WTC11 (cell line): ENCODE results near the gene MECR. TPM values are rescaled to one million over a fixed set of nuclear protein-coding genes. Genes with fewer than 3 reads are reported as not detected.

Experiments
- ATAC-seq: fragments of 200-7000 bp; cut with Tn5 transposase; 2 replicates; pipeline ENCODE4 v1.10.0; 2021; ENCODE audit warnings: mild to moderate bottlenecking, moderate library complexity
- CTCF ChIA-PET: fragments of 300-600 bp; sonication (Branson Sonifier 250); formaldehyde crosslinking; loops from one replicate; lab custom pipeline; 2021; ENCODE audit warnings: antibody characterized with exemption; lab: Charles Lee
- POLR2A ChIA-PET: fragments of 350-600 bp; sonication (Branson Sonifier 250); formaldehyde crosslinking; loops from one replicate; lab custom pipeline; 2021; ENCODE audit warnings: antibody characterized with exemption; lab: Charles Lee
- DNase-seq: peaks from one replicate; pipeline ENCODE4 v3.0.0; 2021; ENCODE audit warnings: low spot score
- H3K27ac Mint-ChIP-seq: 2 replicates; pipeline ENCODE4 v1.8.0; 2021; ENCODE audit warnings: mixed read lengths
- H3K27me3 Mint-ChIP-seq: 2 replicates; pipeline ENCODE4 v1.8.0; 2021; ENCODE audit warnings: low read depth, mild to moderate bottlenecking, moderate library complexity, mixed read lengths
- H3K36me3 Mint-ChIP-seq: 2 replicates; pipeline ENCODE4 v1.8.0; 2021; ENCODE audit warnings: mixed read lengths
- H3K4me1 Mint-ChIP-seq: 2 replicates; pipeline ENCODE4 v1.8.0; 2022; ENCODE audit warnings: mixed read lengths
- H3K4me3 Mint-ChIP-seq: 2 replicates; pipeline ENCODE4 v1.8.0; 2021; ENCODE audit warnings: mild to moderate bottlenecking, moderate library complexity, mixed read lengths
- H3K9me3 Mint-ChIP-seq: 2 replicates; pipeline ENCODE4 v1.8.0; 2021; ENCODE audit warnings: mixed read lengths
- ATF1 ChIP-seq: sonication (generic); formaldehyde crosslinking; IDR thresholded peaks from 2 replicates; pipeline ENCODE4 v1.8.1; 2023; ENCODE audit warnings: mild to moderate bottlenecking, moderate library complexity, missing genetic modification reagents
- CTCF ChIP-seq: fragments of 200-600 bp; IDR thresholded peaks from 2 replicates; pipeline ENCODE4 v1.8.0; 2022; ENCODE audit warnings: antibody characterized with exemption
- GTF2I ChIP-seq: fragments of 250-450 bp; sonication (Bioruptor Pico); conservative IDR thresholded peaks from 2 replicates; pipeline ENCODE4 v1.4.0; 2021; ENCODE audit warnings: mild to moderate bottlenecking
- JAZF1 ChIP-seq: fragments of 250-450 bp; sonication (Bioruptor Pico); IDR thresholded peaks from 2 replicates; pipeline ENCODE4 v1.9.0; 2021; ENCODE audit warnings: moderate library complexity, mild to moderate bottlenecking, inconsistent platforms
- JUN ChIP-seq: sonication (generic); formaldehyde crosslinking; IDR thresholded peaks from 2 replicates; pipeline ENCODE4 v1.8.0; 2023; ENCODE audit warnings: mild to moderate bottlenecking, missing genetic modification reagents
- MAX ChIP-seq: sonication (generic); formaldehyde crosslinking; IDR thresholded peaks from 2 replicates; pipeline ENCODE4 v1.8.0; 2022; ENCODE audit warnings: mild to moderate bottlenecking, missing genetic modification reagents
- NR1H2 ChIP-seq: sonication (generic); formaldehyde crosslinking; IDR thresholded peaks from 2 replicates; pipeline ENCODE4 v1.9.0; 2021; ENCODE audit warnings: mild to moderate bottlenecking, moderate library complexity, missing genetic modification reagents
- NR2C2 ChIP-seq: sonication (generic); formaldehyde crosslinking; IDR thresholded peaks from 2 replicates; pipeline ENCODE4 v1.8.0; 2022; ENCODE audit warnings: mild to moderate bottlenecking, missing genetic modification reagents
- OVOL2 ChIP-seq: fragments of 250-450 bp; sonication (Bioruptor Pico); IDR thresholded peaks from 2 replicates; pipeline ENCODE4 v1.9.0; 2021; ENCODE audit warnings: mild to moderate bottlenecking, borderline replicate concordance
- RELA ChIP-seq: sonication (generic); formaldehyde crosslinking; IDR thresholded peaks from 2 replicates; pipeline ENCODE4 v1.8.1; 2022; ENCODE audit warnings: missing genetic modification reagents, mild to moderate bottlenecking, borderline replicate concordance
- SMAD4 ChIP-seq: sonication (generic); formaldehyde crosslinking; IDR thresholded peaks from 2 replicates; pipeline ENCODE4 v1.8.0; 2022; ENCODE audit warnings: mild to moderate bottlenecking, missing genetic modification reagents
- SOX15 ChIP-seq: fragments of 250-450 bp; sonication (Bioruptor Pico); IDR thresholded peaks from 2 replicates; pipeline ENCODE4 v1.9.0; 2021; ENCODE audit warnings: mild to moderate bottlenecking
- TEAD1 ChIP-seq: sonication (generic); formaldehyde crosslinking; IDR thresholded peaks from 2 replicates; pipeline ENCODE4 v1.8.0; 2022; ENCODE audit warnings: mild to moderate bottlenecking, missing genetic modification reagents
- TEAD4 ChIP-seq: sonication (generic); formaldehyde crosslinking; IDR thresholded peaks from 2 replicates; pipeline ENCODE4 v1.8.0; 2022; ENCODE audit warnings: mild to moderate bottlenecking, missing genetic modification reagents
- USF1 ChIP-seq: sonication (generic); formaldehyde crosslinking; IDR thresholded peaks from 2 replicates; pipeline ENCODE4 v1.8.0; 2022; ENCODE audit warnings: mild to moderate bottlenecking, missing genetic modification reagents
- ZBTB43 ChIP-seq: sonication (generic); formaldehyde crosslinking; IDR thresholded peaks from 2 replicates; pipeline ENCODE4 v1.8.1; 2023; ENCODE audit warnings: mild to moderate bottlenecking, missing genetic modification reagents
- ZNF138 ChIP-seq: sonication (generic); formaldehyde crosslinking; conservative IDR thresholded peaks from 2 replicates; pipeline ENCODE4 v1.8.1; 2022; ENCODE audit warnings: mild to moderate bottlenecking, moderate library complexity, missing genetic modification reagents
- ZNF425 ChIP-seq: fragments of 250-450 bp; sonication (Bioruptor Pico); conservative IDR thresholded peaks from 2 replicates; pipeline ENCODE4 v1.9.0; 2021; ENCODE audit warnings: mild to moderate bottlenecking
- total RNA-seq: library from RNA; stranded (reverse); gene quantifications from 3 replicates; pipeline ENCODE4 v1.2.3, GENCODE V29; 2021
- TF ChIP-seq, protein P1 (sequence below): sonication (generic); formaldehyde crosslinking; conservative IDR thresholded peaks from 2 replicates; pipeline ENCODE4 v1.8.1; 2023; ENCODE audit warnings: mild to moderate bottlenecking, low read depth, missing genetic modification reagents, moderate library complexity

Gene MECR
- total RNA-seq, 1 experiment from 2014 or later: 37.6 TPM

DNA sequence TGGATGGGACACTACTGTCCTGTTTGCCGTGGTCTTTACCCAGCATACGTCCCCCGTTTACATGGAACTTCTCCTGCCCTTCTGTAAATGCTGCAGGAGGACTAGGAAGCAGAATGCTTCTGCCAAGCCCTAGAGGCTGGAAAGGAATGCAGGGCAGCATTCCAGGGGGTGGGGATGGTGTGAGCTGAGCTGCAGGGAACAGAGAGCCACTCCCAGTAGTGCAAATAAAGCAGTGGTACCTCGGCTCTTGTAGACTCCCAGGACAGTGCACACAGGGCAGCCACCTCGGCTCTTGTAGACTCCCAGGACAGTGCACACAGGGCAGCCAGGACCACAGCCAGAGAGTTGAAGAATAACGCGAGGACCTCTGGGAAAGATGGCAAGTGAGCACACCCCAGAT, 41.0 kb upstream of the MECR start:
- Mint-ChIP-seq H3K9me3 (peaks cover 1% of the 10 kb centered on the region; the same call in 1 of the 2 replicates), H3K4me3 (peak overlapping the region; percentile 48), H3K27me3 (no peaks in the 10 kb centered on the region), H3K27ac (peak overlapping the region; percentile 87), H3K4me1 (peaks cover 24% of the 10 kb centered on the region), H3K36me3 (peaks cover 12% of the 10 kb centered on the region)
- DNase-seq: peak; percentile 79
- ChIA-PET CTCF (interaction anchor here (0.7 to 3.6 kb wide), 5 partner anchors 11 to 1025 kb away, joined by 3 to 13 read pairs (median 4); no protein-coding TSS in a partner anchor), POLR2A (interaction anchor here (0.9 to 1.3 kb wide), 2 partner anchors 11 to 12 kb away, joined by 3 to 5 read pairs; no protein-coding TSS in a partner anchor)
- peak; percentile 99 for ATAC-seq
- peak; percentile 98 for TF ChIP-seq TEAD4
- TF ChIP-seq ZBTB43 (CRISPR knock-in tag): peak; percentile 97
- no peak for TF ChIP-seq SOX15 (CRISPR knock-in tag)
- TF ChIP-seq ZNF425: no peak
- peak; percentile 99 for TF ChIP-seq TEAD1 (CRISPR knock-in tag)

GRCh38 chr1:29270929-29271521, 40.3 kb upstream of the MECR start:
- peaks cover 24% of the 10 kb centered on the region for H3K4me1 Mint-ChIP-seq
- ChIA-PET POLR2A (interaction anchor here (0.8 to 1.3 kb wide), 5 partner anchors 11 to 20 kb away, joined by 3 to 5 read pairs (median 3); no protein-coding TSS in a partner anchor), CTCF (interaction anchor here (0.7 to 3.6 kb wide), 5 partner anchors 11 to 1025 kb away, joined by 3 to 13 read pairs (median 4); no protein-coding TSS in a partner anchor)
- ATAC-seq: no peak
- no peak for DNase-seq
- H3K36me3 Mint-ChIP-seq: peaks cover 7% of the 10 kb centered on the region
- peak overlapping the region; percentile 24; the same call in 1 of the 2 replicates for H3K4me3 Mint-ChIP-seq
- no peaks in the 10 kb centered on the region for H3K9me3 Mint-ChIP-seq
- no peaks in the 10 kb centered on the region for H3K27me3 Mint-ChIP-seq
- TF ChIP-seq SMAD4 (CRISPR knock-in tag) (no peak), GTF2I (no peak), USF1 (CRISPR knock-in tag) (no peak), CTCF (no peak), NR1H2 (CRISPR knock-in tag) (no peak), OVOL2 (CRISPR knock-in tag) (no peak), ZNF138 (no peak), NR2C2 (CRISPR knock-in tag) (no peak), RELA (CRISPR knock-in tag) (no peak), MAX (CRISPR knock-in tag) (no peak), JAZF1 (CRISPR knock-in tag) (no peak), ATF1 (no peak), JUN (CRISPR knock-in tag) (no peak)
- TF ChIP-seq, protein P1, sequence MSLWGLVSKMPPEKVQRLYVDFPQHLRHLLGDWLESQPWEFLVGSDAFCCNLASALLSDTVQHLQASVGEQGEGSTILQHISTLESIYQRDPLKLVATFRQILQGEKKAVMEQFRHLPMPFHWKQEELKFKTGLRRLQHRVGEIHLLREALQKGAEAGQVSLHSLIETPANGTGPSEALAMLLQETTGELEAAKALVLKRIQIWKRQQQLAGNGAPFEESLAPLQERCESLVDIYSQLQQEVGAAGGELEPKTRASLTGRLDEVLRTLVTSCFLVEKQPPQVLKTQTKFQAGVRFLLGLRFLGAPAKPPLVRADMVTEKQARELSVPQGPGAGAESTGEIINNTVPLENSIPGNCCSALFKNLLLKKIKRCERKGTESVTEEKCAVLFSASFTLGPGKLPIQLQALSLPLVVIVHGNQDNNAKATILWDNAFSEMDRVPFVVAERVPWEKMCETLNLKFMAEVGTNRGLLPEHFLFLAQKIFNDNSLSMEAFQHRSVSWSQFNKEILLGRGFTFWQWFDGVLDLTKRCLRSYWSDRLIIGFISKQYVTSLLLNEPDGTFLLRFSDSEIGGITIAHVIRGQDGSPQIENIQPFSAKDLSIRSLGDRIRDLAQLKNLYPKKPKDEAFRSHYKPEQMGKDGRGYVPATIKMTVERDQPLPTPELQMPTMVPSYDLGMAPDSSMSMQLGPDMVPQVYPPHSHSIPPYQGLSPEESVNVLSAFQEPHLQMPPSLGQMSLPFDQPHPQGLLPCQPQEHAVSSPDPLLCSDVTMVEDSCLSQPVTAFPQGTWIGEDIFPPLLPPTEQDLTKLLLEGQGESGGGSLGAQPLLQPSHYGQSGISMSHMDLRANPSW (CRISPR knock-in tag): no peak
- peak overlapping the region; percentile 43; the same call in 1 of the 2 replicates for H3K27ac Mint-ChIP-seq
